GM19193 (cell line): Measurements from ENCODE around the gene GTPBP2.

Experiments
- POLR2A ChIP-seq: IDR thresholded peaks from 4 replicates; pipeline ENCODE4 v1.6.1; 2011; ENCODE audit not compliant: insufficient read depth, insufficient read length; ENCODE audit errors: extremely low read depth

The GTPBP2 gene

DNA sequence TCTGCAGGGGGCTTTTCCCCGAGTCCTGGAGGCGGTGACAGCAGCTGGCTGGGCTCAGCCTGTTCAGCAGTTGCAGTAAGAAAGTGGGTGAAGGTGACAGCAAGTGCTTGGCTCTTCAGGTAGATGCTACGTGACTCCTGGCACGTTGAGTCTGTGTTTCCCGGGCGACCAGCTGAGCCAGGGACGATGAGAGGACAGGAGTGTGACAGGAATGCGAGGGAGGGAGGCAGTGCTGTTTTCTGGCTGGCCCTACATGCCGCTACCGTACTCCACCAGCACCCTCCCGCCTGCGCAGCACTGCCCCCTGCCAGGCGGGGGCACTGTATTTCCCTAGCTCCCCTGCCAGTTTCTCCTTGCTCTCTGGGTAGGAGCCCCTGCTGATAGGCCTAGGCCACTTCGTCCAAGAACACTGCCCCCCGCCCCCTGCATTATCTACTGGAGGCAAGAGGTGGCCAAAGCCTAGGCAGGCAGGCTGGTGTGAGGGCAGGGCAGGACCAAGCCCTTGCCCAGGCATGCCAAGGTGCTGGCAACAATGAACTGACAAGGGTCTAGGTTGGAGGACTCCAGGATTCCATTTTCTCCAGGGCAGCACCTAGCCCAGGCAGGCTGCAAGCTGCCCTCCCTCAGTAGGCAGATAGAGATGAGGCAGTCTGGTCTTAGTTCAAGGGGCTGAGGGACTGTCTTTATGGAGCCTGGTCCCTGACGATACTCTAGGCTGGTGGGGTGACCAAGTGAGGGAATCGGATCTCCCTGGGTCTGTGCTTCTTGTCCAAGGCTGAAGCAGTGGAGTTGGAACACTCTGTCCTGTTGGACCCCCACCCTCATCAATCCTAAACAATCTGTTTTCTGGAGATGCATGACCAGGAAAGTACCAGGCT lies 39.3 kb upstream of the GTPBP2 start:
- TF ChIP-seq POLR2A = peak; percentile 19

GRCh38 chr6:43667245-43668150 lies 38.4 kb upstream of the GTPBP2 start:
- peak; percentile 10 for TF ChIP-seq POLR2A

DNA sequence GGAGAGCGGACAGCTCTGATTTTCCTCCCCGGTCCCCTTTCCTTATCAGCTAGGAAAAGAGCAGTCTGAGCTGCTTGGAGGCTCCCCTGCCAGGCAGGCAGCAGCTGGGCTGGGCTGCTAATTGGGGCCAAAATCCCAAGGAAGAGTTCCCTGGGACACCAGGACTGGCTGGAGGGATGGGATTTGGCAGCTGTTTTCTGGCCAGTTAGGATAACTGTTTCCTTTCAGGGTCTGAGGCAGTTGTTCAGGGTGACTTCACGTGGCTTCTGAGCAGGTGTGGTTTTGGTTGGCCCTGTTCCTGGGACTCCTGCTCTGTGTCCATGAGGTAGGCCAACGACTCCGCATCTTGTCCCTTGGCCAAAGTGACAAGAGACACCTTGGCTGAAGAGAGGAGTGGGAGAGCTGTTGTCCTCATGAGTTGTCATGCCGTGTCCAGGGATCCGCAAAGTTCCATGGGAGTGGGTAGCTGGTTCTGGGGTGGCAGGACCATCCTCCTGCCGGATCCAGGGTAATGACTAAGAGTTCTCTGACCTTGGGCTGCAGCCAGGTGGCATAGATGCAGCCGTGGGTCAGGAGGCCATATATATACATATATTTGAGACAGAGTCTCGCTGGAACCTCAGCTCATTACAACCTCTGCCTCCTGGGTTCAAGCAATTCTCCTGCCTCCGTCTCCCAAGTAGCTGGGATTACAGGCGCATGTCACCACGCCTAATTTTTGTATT lies 37.3 kb upstream of the GTPBP2 start:
- no peak for TF ChIP-seq POLR2A

DNA sequence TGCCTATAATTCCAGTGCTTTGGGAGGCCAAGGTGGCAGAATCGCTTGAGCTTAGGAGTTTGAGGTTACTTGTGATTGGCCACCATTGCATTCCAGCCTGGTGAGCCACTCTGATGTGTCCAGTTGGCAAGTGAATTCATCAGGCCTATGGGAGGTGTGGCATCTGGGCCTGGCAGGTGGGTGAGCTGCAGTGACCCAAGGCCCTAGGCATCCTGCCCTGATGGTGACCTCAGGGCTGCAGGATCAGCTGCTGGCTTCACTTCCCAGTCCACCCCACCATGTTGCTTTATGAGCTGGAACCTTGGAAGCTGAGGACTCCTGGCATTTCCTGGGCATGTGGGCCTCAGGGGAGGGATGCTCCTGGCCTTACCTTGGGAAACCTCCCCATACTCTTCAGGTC lies 36.3 kb upstream of the GTPBP2 start:
- no peak for TF ChIP-seq POLR2A

DNA sequence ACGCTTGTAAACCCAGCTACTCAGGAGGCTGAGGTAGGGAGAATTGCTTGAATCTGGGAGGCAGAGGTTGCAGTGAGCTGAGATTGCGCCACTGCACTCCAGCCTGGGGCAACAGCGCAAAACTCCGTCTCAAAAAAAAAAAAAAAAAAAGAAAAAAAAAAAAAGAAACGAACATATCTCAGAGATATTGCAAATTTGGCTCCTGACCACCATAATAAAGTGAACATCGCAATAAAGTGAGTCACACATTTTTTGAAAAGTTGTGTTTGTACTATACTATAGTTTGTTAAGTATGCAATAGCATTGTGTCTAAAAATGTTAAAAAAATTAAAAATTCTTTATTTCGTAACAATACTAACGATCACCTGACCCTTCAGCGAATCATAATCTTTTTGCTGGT lies 29.1 kb upstream of the GTPBP2 start:
- TF ChIP-seq POLR2A = no peak

DNA sequence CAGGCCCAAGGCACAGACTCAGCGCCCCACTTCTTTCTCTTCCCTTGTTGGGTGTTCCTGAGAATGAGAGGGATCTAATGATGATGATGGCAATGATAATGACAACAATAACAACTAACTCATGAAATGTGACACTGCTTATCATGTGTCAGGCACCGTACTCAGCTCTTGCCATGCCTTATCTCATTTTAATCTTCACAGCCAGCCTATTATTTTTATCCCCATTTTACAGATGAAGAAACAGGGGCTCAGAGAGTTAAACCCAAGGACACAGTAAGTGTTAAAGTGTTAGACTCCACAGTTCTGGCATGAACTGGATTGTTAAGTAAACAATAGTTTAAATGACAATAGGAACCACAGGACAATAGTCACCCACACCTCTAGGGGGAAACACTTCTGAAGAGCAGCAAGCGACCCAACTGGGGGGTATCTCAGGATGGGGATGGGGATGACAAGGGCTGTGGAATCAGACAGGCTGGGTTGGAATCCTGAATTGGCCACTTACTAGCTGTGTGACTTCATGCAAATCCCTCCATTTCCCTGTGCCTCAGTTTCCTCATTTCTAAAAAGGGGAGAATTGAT lies 28.2 kb upstream of the GTPBP2 start:
- TF ChIP-seq POLR2A = no peak

GRCh38 chr6:43648248-43648647 lies 19.2 kb upstream of the GTPBP2 start:
- TF ChIP-seq POLR2A = no peak

DNA sequence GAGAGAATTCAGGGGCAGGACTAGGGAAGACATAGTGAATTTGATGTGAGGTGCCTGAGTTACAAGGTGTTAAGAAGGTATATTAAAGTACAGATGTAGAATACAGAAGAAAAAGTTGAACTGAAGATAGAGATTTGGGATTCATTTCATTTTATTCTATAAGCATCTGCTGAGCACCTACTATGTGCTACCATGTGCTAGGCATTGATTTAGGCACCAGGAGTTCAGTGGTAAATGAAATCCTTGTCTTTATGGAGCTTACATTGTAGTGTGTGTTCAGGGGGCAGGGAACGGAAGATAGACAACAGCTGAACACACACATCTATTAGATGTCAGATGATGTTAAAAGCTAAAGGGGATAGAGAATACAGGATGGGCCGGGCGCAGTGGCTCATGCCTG lies 18.5 kb upstream of the GTPBP2 start:
- TF ChIP-seq POLR2A = no peak

DNA sequence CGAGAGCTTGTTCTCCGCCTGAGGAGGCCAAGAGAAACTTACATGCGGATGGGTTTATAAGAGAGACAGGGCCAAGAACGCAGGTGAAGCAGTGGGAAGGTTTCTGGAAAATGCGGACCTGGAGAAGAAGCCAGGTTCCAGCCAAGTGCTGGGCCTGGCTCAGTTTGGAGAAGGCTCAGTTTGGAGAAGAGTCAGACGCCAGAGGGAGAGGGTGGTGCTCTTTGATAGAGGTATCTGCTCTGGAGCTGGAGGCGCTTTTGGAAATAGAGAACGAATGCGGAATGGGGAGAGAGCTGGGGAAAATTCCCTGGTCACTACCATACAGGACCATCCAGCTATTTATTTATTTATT lies 16.5 kb upstream of the GTPBP2 start:
- TF ChIP-seq POLR2A = no peak

DNA sequence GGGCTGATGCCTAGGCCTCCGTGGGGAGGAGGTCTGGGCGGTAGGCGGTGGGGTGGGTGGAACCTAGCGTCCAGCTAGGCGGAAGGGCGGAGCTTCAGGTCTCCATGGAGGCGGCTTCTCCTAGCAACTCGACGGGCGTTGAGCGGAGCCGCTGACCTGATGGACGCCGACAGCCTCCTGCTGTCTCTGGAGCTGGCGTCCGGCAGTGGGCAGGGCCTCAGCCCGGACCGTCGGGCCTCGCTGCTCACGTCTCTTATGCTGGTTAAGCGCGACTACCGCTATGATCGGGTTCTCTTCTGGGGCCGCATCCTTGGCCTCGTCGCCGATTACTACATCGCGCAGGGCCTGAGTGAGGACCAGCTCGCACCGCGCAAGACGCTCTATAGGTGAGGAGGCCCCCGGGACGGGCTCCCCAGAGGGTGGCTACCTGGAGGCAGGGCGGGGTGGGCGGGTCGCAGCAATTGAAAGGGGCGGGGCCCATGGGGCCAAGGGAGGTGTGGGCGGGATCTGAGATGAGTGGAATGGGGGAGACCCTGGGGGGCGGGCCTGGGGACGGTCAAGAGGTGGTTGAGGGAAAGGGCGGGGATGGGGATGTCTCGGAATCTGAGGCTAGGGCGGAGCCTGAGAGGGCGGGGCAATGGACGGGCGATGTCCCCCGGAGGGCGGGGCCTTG lies 16.0 kb upstream of the GTPBP2 start, which contains the start of gene RSPH9:
RSPH9 (plus strand) TSS at position 97 of the 673 bp plus-strand sequence; CDS start at position 160, 63 bp downstream.
- no peak for TF ChIP-seq POLR2A

GRCh38 chr6:43639984-43640800 lies 11.1 kb upstream of the GTPBP2 start:
- no peak for TF ChIP-seq POLR2A

DNA sequence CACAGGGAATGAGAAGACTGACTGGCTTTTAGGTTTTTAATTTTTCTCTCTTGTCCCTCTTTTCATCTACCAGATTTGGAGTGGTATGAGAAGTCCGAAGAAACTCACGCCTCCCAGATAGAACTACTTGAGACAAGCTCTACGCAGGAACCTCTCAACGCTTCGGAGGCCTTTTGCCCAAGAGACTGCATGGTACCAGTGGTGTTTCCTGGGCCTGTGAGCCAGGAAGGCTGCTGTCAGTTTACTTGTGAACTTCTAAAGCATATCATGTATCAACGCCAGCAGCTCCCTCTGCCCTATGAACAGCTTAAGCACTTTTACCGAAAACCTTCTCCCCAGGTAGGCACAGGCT lies 7.2 kb upstream of the GTPBP2 start:
- TF ChIP-seq POLR2A = no peak

- peak; percentile 96 for TF ChIP-seq POLR2A
These were observed 6.6 kb upstream of the GTPBP2 start, which contains the start of gene MAD2L1BP for GRCh38 chr6:43635387-43636307. MAD2L1BP (plus strand) TSS chr6:43635840; CDS start chr6:43635876, 36 bp downstream.
